Caco-2 (cell line): Measurements from ENCODE around the gene KIF16B. TPM values are rescaled to one million over a fixed set of nuclear protein-coding genes. Genes with fewer than 3 reads are reported as not detected.

ENCODE experiments used
- BruUV-seq: library from RNA; stranded (reverse); fragments of 400-500 nt; replicated peaks from 2 replicates; lab custom pipeline; 2021; lab: Mats Ljungman, UMichigan
- CTCF ChIA-PET: fragments of 300-600 bp; sonication (Branson Sonifier 250); formaldehyde crosslinking; loops from one replicate; lab custom pipeline; 2022; ENCODE audit warnings: antibody characterized with exemption; lab: Charles Lee
- POLR2A ChIA-PET: fragments of 300-600 bp; sonication (Branson Sonifier 250); formaldehyde crosslinking; loops from one replicate; lab custom pipeline; 2022; ENCODE audit warnings: antibody characterized with exemption; lab: Charles Lee
- DNase-seq, 2 experiments: peaks; one replicate each; pipeline versions ENCODE4 v3.0.0 to v3.0.0-alpha.2; 2020 to 2022
- H3K27me3 ChIP-seq: replicated peaks from 2 replicates; pipeline ENCODE4 v1.6.0; 2011; ENCODE audit warnings: low read length; ENCODE audit not compliant: control insufficient read depth, insufficient read depth
- H3K36me3 ChIP-seq: 2 replicates; pipeline ENCODE4 v1.5.1; 2011; ENCODE audit warnings: low read length; ENCODE audit not compliant: control insufficient read depth, insufficient read depth
- H3K4me1 ChIP-seq: fragments of 250-450 bp; sonication (Bioruptor Pico); 2 replicates; pipeline ENCODE4 v1.5.1; 2020; ENCODE audit warnings: mild to moderate bottlenecking
- H3K4me3 ChIP-seq: 2 replicates; pipeline ENCODE4 v1.5.1; 2011; ENCODE audit warnings: low read depth, mild to moderate bottlenecking, control low read depth, low read length
- H3K9me3 ChIP-seq: fragments of 250-450 bp; sonication (Bioruptor Pico); 2 replicates; pipeline ENCODE4 v1.5.1; 2020; ENCODE audit warnings: mild to moderate bottlenecking, moderate library complexity
- H3K27ac Mint-ChIP-seq: one replicate; pipeline ENCODE4 v1.8.0; 2022; ENCODE audit warnings: mixed read lengths; ENCODE audit not compliant: unreplicated experiment
- H3K27me3 Mint-ChIP-seq: one replicate; pipeline ENCODE4 v1.8.0; 2022; ENCODE audit warnings: mixed read lengths; ENCODE audit not compliant: insufficient read depth, unreplicated experiment
- H3K36me3 Mint-ChIP-seq: one replicate; pipeline ENCODE4 v1.8.0; 2022; ENCODE audit warnings: mild to moderate bottlenecking, mixed read lengths; ENCODE audit not compliant: insufficient read depth, unreplicated experiment
- H3K4me1 Mint-ChIP-seq: one replicate; pipeline ENCODE4 v1.8.0; 2022; ENCODE audit warnings: low read depth, mixed read lengths; ENCODE audit not compliant: unreplicated experiment
- H3K4me3 Mint-ChIP-seq: one replicate; pipeline ENCODE4 v1.8.0; 2022; ENCODE audit warnings: mild to moderate bottlenecking, moderate library complexity, mixed read lengths; ENCODE audit not compliant: unreplicated experiment
- H3K9me3 Mint-ChIP-seq: one replicate; pipeline ENCODE4 v1.8.0; 2022; ENCODE audit warnings: mixed read lengths; ENCODE audit not compliant: unreplicated experiment
- intact Hi-C: fragments of 100-400 bp; cut with micrococcal nuclease; formaldehyde crosslinking; loops from one replicate; pipeline ENCODE4 v1.10.0; 2022; ENCODE audit not compliant: unreplicated experiment
- total RNA-seq: library from RNA; stranded (reverse); gene quantifications from 2 replicates; pipeline ENCODE4 v1.2.3, GENCODE V29; 2022
- TF ChIP-seq, protein P1 (sequence below), 2 experiments: fragments of 200-600 bp in 1 of 2; IDR thresholded peaks; 1 replicate in 1 of 2; 2 replicates in 1 of 2; pipeline versions ENCODE4 v1.5.1 to v1.8.0; 2011 to 2022; ENCODE audit warnings: antibody characterized with exemption in 1 of 2, control low read depth in 1 of 2, inconsistent platforms in 1 of 2, low read depth in 1 of 2, low read length in 1 of 2, mild to moderate bottlenecking in 1 of 2, moderate library complexity in 1 of 2; ENCODE audit not compliant: insufficient read depth in 1 of 2, severe bottlenecking in 1 of 2, unreplicated experiment in 1 of 2

Gene KIF16B
- total RNA-seq, 1 experiment from 2014 or later = 11.3 TPM

DNA sequence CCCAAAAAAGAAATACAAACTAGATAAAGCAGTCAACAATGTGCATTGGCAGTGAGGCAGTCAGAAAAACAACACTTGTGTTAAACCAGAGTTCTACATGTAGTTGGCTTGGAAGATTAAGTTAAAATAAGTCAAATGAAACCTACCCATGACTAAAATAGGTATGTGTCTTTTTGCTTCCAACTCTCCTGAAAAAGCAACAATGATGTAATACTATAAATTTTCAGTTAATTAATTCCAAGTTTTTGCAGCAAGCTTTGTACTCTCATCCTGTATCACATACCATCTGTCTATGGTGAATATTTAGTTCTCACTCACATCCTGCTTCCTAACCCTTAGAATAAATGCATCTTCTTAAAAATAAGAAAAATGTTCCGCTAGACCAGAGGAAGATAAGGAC, 261.5 kb downstream of the KIF16B start:
- Mint-ChIP-seq H3K4me1 (no peaks in the 10 kb centered on the region), H3K4me3 (no peak overlapping the region), H3K9me3 (no peaks in the 10 kb centered on the region), H3K27me3 (no peaks in the 10 kb centered on the region), H3K27ac (no peak overlapping the region), H3K36me3 (peaks cover 6% of the 10 kb centered on the region)
- no peak for DNase-seq
- no peaks in the 10 kb centered on the region for H3K36me3 ChIP-seq
- ChIA-PET CTCF (no interaction called here), POLR2A (no interaction called here)
- H3K9me3 ChIP-seq = no peaks in the 10 kb centered on the region
- intact Hi-C loops = no loop called here
- no peaks in the 10 kb centered on the region for H3K4me1 ChIP-seq
- TF ChIP-seq, protein P1, sequence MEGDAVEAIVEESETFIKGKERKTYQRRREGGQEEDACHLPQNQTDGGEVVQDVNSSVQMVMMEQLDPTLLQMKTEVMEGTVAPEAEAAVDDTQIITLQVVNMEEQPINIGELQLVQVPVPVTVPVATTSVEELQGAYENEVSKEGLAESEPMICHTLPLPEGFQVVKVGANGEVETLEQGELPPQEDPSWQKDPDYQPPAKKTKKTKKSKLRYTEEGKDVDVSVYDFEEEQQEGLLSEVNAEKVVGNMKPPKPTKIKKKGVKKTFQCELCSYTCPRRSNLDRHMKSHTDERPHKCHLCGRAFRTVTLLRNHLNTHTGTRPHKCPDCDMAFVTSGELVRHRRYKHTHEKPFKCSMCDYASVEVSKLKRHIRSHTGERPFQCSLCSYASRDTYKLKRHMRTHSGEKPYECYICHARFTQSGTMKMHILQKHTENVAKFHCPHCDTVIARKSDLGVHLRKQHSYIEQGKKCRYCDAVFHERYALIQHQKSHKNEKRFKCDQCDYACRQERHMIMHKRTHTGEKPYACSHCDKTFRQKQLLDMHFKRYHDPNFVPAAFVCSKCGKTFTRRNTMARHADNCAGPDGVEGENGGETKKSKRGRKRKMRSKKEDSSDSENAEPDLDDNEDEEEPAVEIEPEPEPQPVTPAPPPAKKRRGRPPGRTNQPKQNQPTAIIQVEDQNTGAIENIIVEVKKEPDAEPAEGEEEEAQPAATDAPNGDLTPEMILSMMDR (IDR thresholded peaks at IDR 0.05; ENCODE audit: insufficient read depth in 1 of 2, low read depth in 1 of 2, low read length in 1 of 2, severe bottlenecking in 1 of 2, unreplicated experiment in 1 of 2) = no peak
- H3K4me3 ChIP-seq = no peak overlapping the region
- BruUV-seq = no TSS peak
- H3K27me3 ChIP-seq = no peaks in the 10 kb centered on the region

DNA sequence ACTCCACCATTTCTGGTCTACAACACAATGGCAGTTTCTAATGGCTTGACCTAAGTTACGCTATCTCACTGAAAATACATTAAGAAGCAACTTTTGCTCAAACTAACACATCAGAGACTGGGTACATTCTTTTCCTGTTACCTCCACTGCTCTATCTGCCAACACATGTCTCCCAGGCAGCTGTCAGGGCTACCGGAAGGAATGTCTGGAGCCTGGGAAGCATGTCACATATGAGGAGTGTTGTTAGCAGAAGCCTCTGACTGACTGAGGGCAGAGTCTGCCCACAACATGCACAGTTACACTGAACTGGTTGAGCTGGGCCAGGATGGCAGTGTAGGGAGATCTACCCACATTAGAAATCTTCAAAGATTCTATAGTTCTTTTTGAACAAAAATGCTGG, 264.5 kb downstream of the KIF16B start:
- Histone ChIP-seq H3K4me1 (no peaks in the 10 kb centered on the region), H3K4me3 (no peak overlapping the region), H3K36me3 (no peaks in the 10 kb centered on the region), H3K9me3 (no peaks in the 10 kb centered on the region), H3K27me3 (no peaks in the 10 kb centered on the region)
- BruUV-seq = no TSS peak
- no peak overlapping the region for H3K4me3 Mint-ChIP-seq
- DNase-seq = no peak
- H3K27me3 Mint-ChIP-seq = no peaks in the 10 kb centered on the region
- TF ChIP-seq, protein P1 (IDR thresholded peaks at IDR 0.05; ENCODE audit: insufficient read depth in 1 of 2, low read depth in 1 of 2, low read length in 1 of 2, severe bottlenecking in 1 of 2, unreplicated experiment in 1 of 2) = no peak
- intact Hi-C loops = no loop called here
- peaks cover 6% of the 10 kb centered on the region for H3K36me3 Mint-ChIP-seq
- H3K9me3 Mint-ChIP-seq = no peaks in the 10 kb centered on the region
- H3K27ac Mint-ChIP-seq = no peak overlapping the region
- ChIA-PET CTCF (no interaction called here), POLR2A (no interaction called here)
- H3K4me1 Mint-ChIP-seq = no peaks in the 10 kb centered on the region

DNA sequence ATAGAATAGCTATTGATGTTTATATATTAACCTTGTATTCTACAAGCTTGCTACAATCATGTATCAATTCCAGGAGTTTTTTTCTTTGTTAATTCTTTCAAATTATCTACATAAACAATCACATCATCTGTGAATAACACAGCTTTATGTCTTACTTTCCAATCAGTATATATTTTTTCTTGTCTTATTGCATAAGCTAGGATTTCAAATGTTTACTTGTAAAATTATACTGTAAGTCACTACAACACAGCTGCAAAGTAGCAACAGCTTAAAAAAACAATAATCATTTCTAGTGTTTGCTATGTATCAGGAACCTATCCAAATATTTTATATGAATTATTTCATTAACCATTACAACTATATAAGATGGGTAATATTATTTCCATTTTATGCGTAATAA, 270.4 kb downstream of the KIF16B start:
- H3K27ac Mint-ChIP-seq = no peak overlapping the region
- ChIA-PET POLR2A (no interaction called here), CTCF (no interaction called here)
- H3K4me1 Mint-ChIP-seq = peaks cover 3% of the 10 kb centered on the region
- H3K36me3 Mint-ChIP-seq = no peaks in the 10 kb centered on the region
- TF ChIP-seq, protein P1 (IDR thresholded peaks at IDR 0.05; ENCODE audit: insufficient read depth in 1 of 2, low read depth in 1 of 2, low read length in 1 of 2, severe bottlenecking in 1 of 2, unreplicated experiment in 1 of 2) = no peak
- no peaks in the 10 kb centered on the region for H3K4me1 ChIP-seq
- H3K9me3 Mint-ChIP-seq = peaks cover 9% of the 10 kb centered on the region
- intact Hi-C loops = no loop called here
- DNase-seq = no peak
- no peaks in the 10 kb centered on the region for H3K27me3 ChIP-seq
- no peak overlapping the region for H3K4me3 ChIP-seq
- no peaks in the 10 kb centered on the region for H3K27me3 Mint-ChIP-seq
- no peaks in the 10 kb centered on the region for H3K36me3 ChIP-seq
- no TSS peak for BruUV-seq
- H3K9me3 ChIP-seq = peaks cover 20% of the 10 kb centered on the region
- no peak overlapping the region for H3K4me3 Mint-ChIP-seq
